ENCODE data around the gene CEP20.

The CEP20 gene

GRCh38 chr16:15879255-15879811 lies 9.1 kb downstream of the CEP20 start:
- peak; percentile 91 for DNase-seq (ENCODE audit: low read depth)
- H3K4me3 ChIP-seq (ENCODE audit: control insufficient read depth, low read depth, low read length): no peak overlapping the region
- no peak for TF ChIP-seq CTCF (IDR thresholded peaks at IDR 0.05; ENCODE audit: control insufficient read depth, insufficient read depth, low read depth, low read length, missing control alignments)

GRCh38 chr16:15876503-15876902 lies 11.9 kb downstream of the CEP20 start:
- no peak for DNase-seq (ENCODE audit: low read depth)
- no peak overlapping the region for H3K4me3 ChIP-seq (ENCODE audit: control insufficient read depth, low read depth, low read length)
- TF ChIP-seq CTCF (IDR thresholded peaks at IDR 0.05; ENCODE audit: control insufficient read depth, insufficient read depth, low read depth, low read length, missing control alignments): no peak

GRCh38 chr16:15874745-15875314 lies 13.6 kb downstream of the CEP20 start:
- H3K4me3 ChIP-seq (ENCODE audit: control insufficient read depth, low read depth, low read length): no peak overlapping the region
- TF ChIP-seq CTCF (IDR thresholded peaks at IDR 0.05; ENCODE audit: control insufficient read depth, insufficient read depth, low read depth, low read length, missing control alignments): peak; percentile 83
- peak; percentile 41 for DNase-seq (ENCODE audit: low read depth)

- no peak for DNase-seq (ENCODE audit: low read depth)
- no peak overlapping the region for H3K4me3 ChIP-seq (ENCODE audit: control insufficient read depth, low read depth, low read length)
- no peak for TF ChIP-seq CTCF (IDR thresholded peaks at IDR 0.05; ENCODE audit: control insufficient read depth, insufficient read depth, low read depth, low read length, missing control alignments)
Observed at GRCh38 chr16:15873737-15874136, 14.7 kb downstream of the CEP20 start.

GRCh38 chr16:15873301-15873700 lies 15.1 kb downstream of the CEP20 start:
- DNase-seq (ENCODE audit: low read depth): no peak
- no peak for TF ChIP-seq CTCF (IDR thresholded peaks at IDR 0.05; ENCODE audit: control insufficient read depth, insufficient read depth, low read depth, low read length, missing control alignments)
- H3K4me3 ChIP-seq (ENCODE audit: control insufficient read depth, low read depth, low read length): no peak overlapping the region

GRCh38 chr16:15870011-15870410 lies 18.4 kb downstream of the CEP20 start:
- H3K4me3 ChIP-seq (ENCODE audit: control insufficient read depth, low read depth, low read length): no peak overlapping the region
- no peak for DNase-seq (ENCODE audit: low read depth)
- no peak for TF ChIP-seq CTCF (IDR thresholded peaks at IDR 0.05; ENCODE audit: control insufficient read depth, insufficient read depth, low read depth, low read length, missing control alignments)
